CMK (cell line): Measurements from ENCODE around the gene RMND1.

Experiments used
- DNase-seq: peaks from one replicate; pipeline ENCODE4 v3.0.0-alpha.2; 2010; ENCODE audit warnings: low read depth

RMND1 gene

DNA sequence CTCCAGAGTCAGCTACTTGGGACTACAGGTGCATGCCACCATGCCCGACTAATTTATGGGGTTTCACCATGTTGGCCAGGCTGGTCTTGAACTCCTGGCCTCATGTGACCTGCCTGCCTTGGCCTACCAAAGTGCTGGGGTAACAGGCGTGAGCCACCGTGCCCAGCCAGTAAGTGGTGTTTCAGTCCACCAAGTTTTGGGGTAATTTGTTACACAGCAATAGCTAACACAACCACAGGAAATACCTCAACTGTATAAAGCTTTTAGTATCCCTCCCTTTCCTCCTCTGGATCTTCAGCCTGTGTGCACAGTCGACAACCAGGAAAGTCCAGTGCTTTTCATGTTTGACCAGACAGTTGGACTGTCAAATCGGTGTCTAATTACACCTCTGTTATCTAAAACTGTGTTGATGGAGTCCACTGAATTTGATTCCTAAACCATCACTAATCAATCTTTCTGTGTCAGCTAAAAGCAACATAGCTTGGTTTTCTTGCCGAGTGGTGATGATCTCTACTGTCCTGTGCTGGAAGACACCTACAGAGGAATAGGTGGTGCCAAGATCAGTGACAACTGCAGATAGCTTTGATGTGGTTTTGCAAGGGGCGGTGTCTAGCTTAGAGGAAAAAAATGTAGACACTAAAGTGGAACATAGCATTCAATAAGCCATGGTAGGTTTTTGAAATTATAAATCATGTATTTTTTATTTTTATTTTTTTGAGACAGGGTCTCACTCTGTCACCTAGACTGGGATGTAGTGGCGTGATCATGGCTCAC lies 38.4 kb downstream of the RMND1 start:
- no peak for DNase-seq

- no peak for DNase-seq
Measured at GRCh38 chr6:151412909-151413308, 39.0 kb downstream of the RMND1 start.

DNA sequence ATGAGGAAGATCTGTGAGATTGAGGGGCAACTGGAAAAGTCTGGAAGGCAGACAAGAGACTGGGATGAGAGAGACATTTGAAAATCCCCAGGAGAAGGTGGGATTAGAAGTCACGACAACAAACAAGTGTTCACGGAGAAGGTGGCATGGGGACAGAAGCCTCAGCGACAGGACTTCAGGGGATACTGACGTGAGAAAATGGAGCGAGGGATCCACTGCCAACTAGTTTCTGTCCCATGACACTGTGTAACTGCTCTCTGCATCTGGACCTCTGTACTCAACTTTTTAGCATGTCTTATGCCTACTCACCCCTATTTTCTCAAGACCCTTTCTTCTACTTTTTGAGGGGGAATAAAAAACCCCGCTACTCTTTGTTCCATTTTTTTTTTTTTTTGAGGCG lies 42.2 kb downstream of the RMND1 start:
- no peak for DNase-seq

- no peak for DNase-seq
Measured at GRCh38 chr6:151409260-151409659, 42.7 kb downstream of the RMND1 start.

- no peak for DNase-seq
Measured at GRCh38 chr6:151408858-151409257, 43.1 kb downstream of the RMND1 start.

DNA sequence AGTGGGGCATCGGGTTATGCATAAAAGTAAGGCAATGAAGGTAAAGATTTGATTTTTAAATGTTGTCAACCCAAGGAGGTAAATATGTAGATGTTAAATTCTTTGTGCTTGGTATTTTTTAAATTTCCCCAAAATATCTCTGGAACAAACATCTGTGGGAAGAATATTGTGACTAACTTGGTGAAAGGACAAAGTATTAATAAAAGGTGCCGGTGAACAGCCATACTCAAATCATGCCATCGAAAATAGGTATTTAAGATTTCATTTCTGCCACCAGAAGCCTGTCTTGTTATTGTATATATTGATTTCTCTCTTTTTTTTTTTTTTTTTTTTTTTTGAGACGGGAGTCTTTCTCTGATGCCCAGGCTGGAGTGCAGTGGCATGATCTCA lies 48.0 kb downstream of the RMND1 start:
- DNase-seq, result no peak

- DNase-seq, result no peak
Measured at GRCh38 chr6:151402228-151402627, 49.7 kb downstream of the RMND1 start.

DNA sequence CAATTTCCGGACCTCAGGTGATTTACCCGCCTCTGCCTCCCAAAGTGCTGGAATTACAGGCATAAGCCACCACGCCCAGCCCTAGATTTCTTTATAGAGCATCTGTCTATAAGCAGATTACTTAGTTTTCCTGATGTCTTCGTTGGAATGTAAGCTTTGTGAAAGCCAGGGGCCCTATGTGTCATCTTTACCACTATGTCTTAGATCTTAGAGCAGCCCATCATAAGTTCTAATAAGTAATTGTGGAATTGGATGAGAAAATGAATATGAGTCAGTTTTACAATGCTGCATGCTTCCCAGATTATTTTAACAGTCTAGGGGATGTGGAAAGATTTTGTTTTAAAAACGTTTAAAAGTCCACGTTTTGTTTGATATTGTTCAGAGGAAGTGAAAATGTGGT lies 51.5 kb downstream of the RMND1 start:
- DNase-seq, result no peak

DNA sequence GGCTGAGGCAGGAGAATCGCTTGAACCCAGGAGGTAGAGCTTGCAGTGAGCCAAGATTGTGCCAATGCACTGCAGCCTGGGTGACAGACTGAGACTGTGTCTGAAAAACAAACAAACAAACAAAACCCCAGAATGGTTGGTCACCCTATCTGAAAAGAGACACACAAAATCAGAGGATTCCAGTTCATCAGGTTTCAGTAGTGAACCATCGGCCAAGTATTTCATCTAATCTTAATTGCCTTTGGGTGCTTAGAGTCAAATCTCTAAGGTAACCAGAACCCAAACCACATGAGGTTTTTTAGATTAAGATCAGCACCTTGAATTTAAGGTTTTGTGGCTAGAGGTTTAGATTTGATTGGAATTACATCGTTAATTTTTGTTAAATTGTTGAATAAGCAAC lies 52.2 kb downstream of the RMND1 start:
- DNase-seq, result no peak

- DNase-seq, result no peak
Measured at GRCh38 chr6:151393410-151393809, 58.5 kb downstream of the RMND1 start.

- no peak for DNase-seq
Measured at GRCh38 chr6:151392427-151392826, 59.5 kb downstream of the RMND1 start.

GRCh38 chr6:151391471-151392413 lies 60.2 kb downstream of the RMND1 start, which contains the start of gene ZBTB2:
Gene ZBTB2 (minus strand): TSS chr6:151391559. CDS start chr6:151373637, 17,922 bp downstream.
- no peak for DNase-seq

DNA sequence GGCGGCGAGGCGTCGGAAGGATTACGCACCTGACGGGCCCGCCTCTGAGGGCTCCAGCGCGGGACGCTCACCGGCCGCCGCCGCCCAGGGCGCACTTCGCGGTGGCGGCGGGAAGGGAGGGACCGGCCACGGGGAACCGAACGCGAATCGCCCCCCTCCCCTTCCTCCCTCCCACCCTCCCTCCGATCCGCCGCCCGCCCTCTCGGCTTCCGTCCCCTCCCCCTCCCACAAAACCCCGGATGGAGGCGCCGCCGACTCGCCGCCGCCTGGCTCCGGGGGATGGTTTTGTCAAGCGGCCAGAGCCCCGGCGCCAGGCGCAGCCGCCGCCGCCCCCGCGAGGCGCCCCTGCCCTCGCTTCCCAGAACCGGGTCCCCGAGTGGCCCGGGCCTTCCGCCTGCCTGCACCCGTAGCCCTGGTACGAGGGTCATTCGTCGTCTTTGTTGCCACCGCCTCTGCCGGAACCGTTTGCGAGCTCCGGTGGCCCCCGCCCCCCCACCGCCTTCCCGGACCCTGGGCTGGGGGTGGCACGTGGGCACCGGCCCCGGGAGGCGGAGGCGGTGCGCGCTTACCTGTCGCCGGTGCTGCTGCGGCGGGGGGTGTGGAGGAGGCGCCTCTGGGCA lies 61.0 kb downstream of the RMND1 start:
- DNase-seq, result no peak

- DNase-seq, result peak; percentile 92
Measured at GRCh38 chr6:151390276-151390850, 61.6 kb downstream of the RMND1 start.

DNA sequence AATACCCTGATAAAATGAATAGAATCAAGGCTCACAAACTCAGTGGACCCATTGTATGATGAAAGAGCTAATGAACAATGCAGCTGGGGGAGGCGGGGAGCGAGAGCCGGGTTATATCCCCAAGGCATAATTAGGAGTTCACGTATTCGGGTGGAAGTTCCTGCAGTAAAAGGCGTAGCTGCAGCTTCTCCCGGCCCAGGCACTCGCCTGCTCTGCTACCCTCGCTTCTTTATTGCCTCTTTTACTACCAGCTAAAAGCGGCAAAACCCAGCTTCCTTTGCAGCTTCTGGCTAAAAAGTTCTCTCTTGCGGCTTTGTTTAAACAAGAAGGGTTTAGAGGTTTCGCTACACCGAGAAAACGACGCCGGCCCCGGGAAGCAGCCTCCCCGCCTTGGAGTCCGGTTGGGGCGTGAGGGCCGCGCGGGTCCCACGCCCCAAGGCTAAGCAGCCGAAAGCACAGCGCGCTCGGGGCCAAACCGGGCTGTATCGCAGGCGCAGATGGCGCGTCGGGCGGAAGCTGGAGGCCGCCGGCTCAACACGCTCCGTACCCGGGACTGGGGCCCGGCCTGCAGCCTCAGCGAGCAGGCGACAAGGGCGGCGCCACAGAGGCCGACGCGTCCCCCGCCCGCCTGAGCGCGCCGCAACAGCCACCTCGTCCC lies 62.2 kb downstream of the RMND1 start:
- DNase-seq, result no peak

- no peak for DNase-seq
Measured at GRCh38 chr6:151388997-151389617, 62.8 kb downstream of the RMND1 start.

- DNase-seq, result no peak
Measured at GRCh38 chr6:151388236-151388635, 63.7 kb downstream of the RMND1 start.

DNA sequence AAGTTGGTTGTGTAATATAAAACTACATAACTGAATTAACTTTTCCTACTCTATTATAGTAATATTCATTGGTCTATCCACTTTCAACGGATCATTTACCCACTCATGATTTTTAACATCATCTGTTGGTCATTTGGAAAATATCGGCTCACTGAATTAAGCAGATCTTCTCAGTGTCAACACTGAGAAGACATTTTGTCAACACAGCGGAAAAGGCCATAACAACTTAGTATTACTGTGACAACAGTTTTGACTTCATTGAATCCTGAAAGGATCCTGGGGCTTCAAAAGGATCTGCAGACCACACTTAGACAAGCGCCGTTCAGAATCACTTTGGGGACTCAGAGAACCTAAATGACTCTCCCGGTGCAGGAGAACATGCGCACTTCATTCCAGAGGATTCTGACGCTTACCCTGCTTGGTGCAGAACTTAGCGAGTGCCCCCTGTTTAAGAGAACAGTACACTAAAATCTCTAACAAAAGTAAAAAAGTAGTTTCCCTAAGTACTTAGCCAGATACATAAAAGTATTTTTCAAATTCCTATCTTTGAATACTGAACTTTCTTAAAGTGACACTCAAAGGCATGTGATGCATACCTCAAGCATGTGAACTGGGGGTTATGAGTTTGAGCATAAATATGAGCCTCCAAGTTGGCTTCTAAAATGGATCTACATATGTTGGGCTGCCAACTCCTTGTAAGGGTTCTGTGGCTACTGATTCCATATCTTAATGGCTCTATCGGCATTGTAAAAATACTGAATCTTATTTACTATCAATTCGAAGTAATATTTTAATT lies 64.6 kb downstream of the RMND1 start:
- DNase-seq, result no peak

- no peak for DNase-seq
Measured at GRCh38 chr6:151385177-151385576, 66.7 kb downstream of the RMND1 start.

GRCh38 chr6:151384151-151384550 lies 67.8 kb downstream of the RMND1 start:
- DNase-seq, result no peak
